Activated naive CD4-positive, alpha-beta T cell treated with anti-CD3 and anti-CD28 coated beads, Interleukin-2, amount 10 ng/mL, durations not matched to agents 7 days and 5 days (primary cell): ENCODE measurements around the gene CRTC3.

ENCODE experiments used
- CTCF ChIA-PET: fragments of 350-600 bp; sonication (Branson Sonifier 250); formaldehyde crosslinking; loops from one replicate; lab custom pipeline; 2021; ENCODE audit warnings: antibody characterized with exemption; lab: Charles Lee
- DNase-seq: peaks from one replicate; pipeline ENCODE4 v3.0.0-alpha.2; 2020
- H3K27ac Mint-ChIP-seq: one replicate; pipeline ENCODE4 v1.8.0; 2021; ENCODE audit warnings: mild to moderate bottlenecking, moderate library complexity, mixed read lengths
- H3K27me3 Mint-ChIP-seq: one replicate; pipeline ENCODE4 v1.8.0; 2021; ENCODE audit warnings: mild to moderate bottlenecking, mixed read lengths
- H3K36me3 Mint-ChIP-seq: one replicate; pipeline ENCODE4 v1.8.0; 2021; ENCODE audit warnings: mixed read lengths
- H3K4me1 Mint-ChIP-seq: one replicate; pipeline ENCODE4 v1.8.0; 2021; ENCODE audit warnings: mixed read lengths
- H3K4me3 Mint-ChIP-seq: one replicate; pipeline ENCODE4 v1.8.0; 2021; ENCODE audit warnings: mild to moderate bottlenecking, moderate library complexity, mixed read lengths
- H3K9me3 Mint-ChIP-seq: one replicate; pipeline ENCODE4 v1.8.0; 2021; ENCODE audit warnings: mixed read lengths

CRTC3 gene

GRCh38 chr15:90529371-90530249, at the start of gene CRTC3:
Gene CRTC3, plus strand, starts transcription at chr15:90529923. Its CDS starts 149 bp downstream, at chr15:90530072.
- H3K4me3 Mint-ChIP-seq: peak within 1 kb of the TSS; percentile 99
- H3K27ac Mint-ChIP-seq: peak within 1 kb of the TSS; percentile 91
- peak; percentile 69 for DNase-seq
- H3K36me3 Mint-ChIP-seq: peaks cover 27% of the 10 kb centered on the region
- CTCF ChIA-PET: interaction anchor here (0.7 to 2.7 kb wide), 3 partner anchors 10 to 406 kb away, joined by 3 to 13 read pairs (median 8); partner anchors contain the start of gene UNC45A
- no peaks in the 10 kb centered on the region for H3K9me3 Mint-ChIP-seq
- peaks cover 47% of the 10 kb centered on the region for H3K4me1 Mint-ChIP-seq
- H3K27me3 Mint-ChIP-seq: no peaks in the 10 kb centered on the region

GRCh38 chr15:90481023-90481422, 48.7 kb upstream of the CRTC3 start:
- DNase-seq: peak; percentile 70
- Mint-ChIP-seq H3K36me3 (peaks cover 71% of the 10 kb centered on the region), H3K9me3 (no peaks in the 10 kb centered on the region), H3K27ac (peak overlapping the region; percentile 30), H3K4me3 (no peak overlapping the region), H3K27me3 (no peaks in the 10 kb centered on the region), H3K4me1 (peaks cover 43% of the 10 kb centered on the region)
- CTCF ChIA-PET: interaction anchor here (0.6 to 10.2 kb wide), 20 partner anchors 11 to 191 kb away, joined by 3 to 137 read pairs (median 10); partner anchors contain the start of gene IQGAP1

- CTCF ChIA-PET: interaction anchor here (0.5 to 10.2 kb wide), 37 partner anchors 13 to 404 kb away, joined by 3 to 137 read pairs (median 5); partner anchors contain the start of gene IQGAP1
- Mint-ChIP-seq H3K4me3 (no peak overlapping the region), H3K27me3 (no peaks in the 10 kb centered on the region), H3K4me1 (peaks cover 39% of the 10 kb centered on the region), H3K9me3 (no peaks in the 10 kb centered on the region), H3K36me3 (peaks cover 71% of the 10 kb centered on the region), H3K27ac (peak overlapping the region; percentile 50)
- peak; percentile 68 for DNase-seq
Observed at GRCh38 chr15:90482124-90483011, 47.4 kb upstream of the CRTC3 start.

- Mint-ChIP-seq H3K4me3 (no peak overlapping the region), H3K27me3 (no peaks in the 10 kb centered on the region), H3K4me1 (peaks cover 39% of the 10 kb centered on the region), H3K9me3 (no peaks in the 10 kb centered on the region), H3K36me3 (peaks cover 68% of the 10 kb centered on the region), H3K27ac (no peak overlapping the region)
- CTCF ChIA-PET: interaction anchor here (0.9 to 10.2 kb wide), 26 partner anchors 13 to 403 kb away, joined by 3 to 137 read pairs (median 6); partner anchors contain the start of gene IQGAP1
- DNase-seq: no peak
Observed at GRCh38 chr15:90483012-90483307, 46.8 kb upstream of the CRTC3 start.

GRCh38 chr15:90483637-90484036, 46.1 kb upstream of the CRTC3 start:
- H3K27me3 Mint-ChIP-seq: no peaks in the 10 kb centered on the region
- peaks cover 65% of the 10 kb centered on the region for H3K36me3 Mint-ChIP-seq
- peaks cover 33% of the 10 kb centered on the region for H3K4me1 Mint-ChIP-seq
- no peak for DNase-seq
- CTCF ChIA-PET: interaction anchor here (1.2 to 10.2 kb wide), 7 partner anchors 14 to 164 kb away, joined by 3 to 137 read pairs (median 4); no protein-coding TSS in a partner anchor
- no peak overlapping the region for H3K27ac Mint-ChIP-seq
- no peaks in the 10 kb centered on the region for H3K9me3 Mint-ChIP-seq
- no peak overlapping the region for H3K4me3 Mint-ChIP-seq

- H3K9me3 Mint-ChIP-seq: no peaks in the 10 kb centered on the region
- no peak for DNase-seq
- peaks cover 72% of the 10 kb centered on the region for H3K36me3 Mint-ChIP-seq
- H3K4me3 Mint-ChIP-seq: no peak overlapping the region
- H3K4me1 Mint-ChIP-seq: peaks cover 5% of the 10 kb centered on the region
- no peaks in the 10 kb centered on the region for H3K27me3 Mint-ChIP-seq
- CTCF ChIA-PET: interaction anchor here (10.2 kb wide), 1 partner anchor 167 kb away, joined by 137 read pairs; no protein-coding TSS in a partner anchor
- no peak overlapping the region for H3K27ac Mint-ChIP-seq
Observed at GRCh38 chr15:90487186-90487585, 42.5 kb upstream of the CRTC3 start.

GRCh38 chr15:90489514-90489913, 40.2 kb upstream of the CRTC3 start:
- Mint-ChIP-seq H3K36me3 (peaks cover 76% of the 10 kb centered on the region), H3K9me3 (no peaks in the 10 kb centered on the region), H3K4me3 (no peak overlapping the region), H3K27me3 (no peaks in the 10 kb centered on the region), H3K27ac (no peak overlapping the region), H3K4me1 (peaks cover 16% of the 10 kb centered on the region)
- CTCF ChIA-PET: interaction anchor here (1.3 kb wide), 1 partner anchor 170 kb away, joined by 4 read pairs; no protein-coding TSS in a partner anchor
- no peak for DNase-seq

GRCh38 chr15:90489944-90490343, 39.8 kb upstream of the CRTC3 start:
- no peak for DNase-seq
- Mint-ChIP-seq H3K36me3 (peaks cover 75% of the 10 kb centered on the region), H3K27me3 (no peaks in the 10 kb centered on the region), H3K9me3 (no peaks in the 10 kb centered on the region), H3K4me3 (no peak overlapping the region), H3K27ac (peak overlapping the region; percentile 1), H3K4me1 (peaks cover 16% of the 10 kb centered on the region)
- CTCF ChIA-PET: interaction anchor here (0.7 to 1.3 kb wide), 2 partner anchors 16 to 170 kb away, joined by 3 to 4 read pairs; no protein-coding TSS in a partner anchor

GRCh38 chr15:90493647-90494046, 36.1 kb upstream of the CRTC3 start:
- Mint-ChIP-seq H3K36me3 (peaks cover 70% of the 10 kb centered on the region), H3K4me1 (peaks cover 19% of the 10 kb centered on the region)

GRCh38 chr15:90495067-90495466, 34.7 kb upstream of the CRTC3 start:
- DNase-seq: no peak
- Mint-ChIP-seq H3K36me3 (peaks cover 73% of the 10 kb centered on the region), H3K4me1 (peaks cover 19% of the 10 kb centered on the region), H3K27me3 (no peaks in the 10 kb centered on the region), H3K4me3 (no peak overlapping the region), H3K9me3 (no peaks in the 10 kb centered on the region), H3K27ac (no peak overlapping the region)
- CTCF ChIA-PET: no interaction called here

More at GRCh38 chr15:90493647-90494046, 36.1 kb upstream of the CRTC3 start:
- Mint-ChIP-seq H3K27ac (peak overlapping the region; percentile 4), H3K4me3 (no peak overlapping the region), H3K9me3 (no peaks in the 10 kb centered on the region), H3K27me3 (no peaks in the 10 kb centered on the region)
- CTCF ChIA-PET: no interaction called here
- DNase-seq: no peak

- H3K27me3 Mint-ChIP-seq: no peaks in the 10 kb centered on the region
- H3K36me3 Mint-ChIP-seq: peaks cover 74% of the 10 kb centered on the region
Observed at GRCh38 chr15:90496791-90497190, 32.9 kb upstream of the CRTC3 start.

GRCh38 chr15:90497376-90497775, 32.3 kb upstream of the CRTC3 start:
- no peaks in the 10 kb centered on the region for H3K9me3 Mint-ChIP-seq
- CTCF ChIA-PET: interaction anchor here (0.6 to 0.8 kb wide), 2 partner anchors 9 to 388 kb away, joined by 3 to 4 read pairs; no protein-coding TSS in a partner anchor
- H3K4me3 Mint-ChIP-seq: no peak overlapping the region
- no peaks in the 10 kb centered on the region for H3K27me3 Mint-ChIP-seq
- DNase-seq: no peak
- peaks cover 19% of the 10 kb centered on the region for H3K4me1 Mint-ChIP-seq
- peak overlapping the region; percentile 16 for H3K27ac Mint-ChIP-seq
- H3K36me3 Mint-ChIP-seq: peaks cover 76% of the 10 kb centered on the region

More at GRCh38 chr15:90496791-90497190, 32.9 kb upstream of the CRTC3 start:
- no peak overlapping the region for H3K4me3 Mint-ChIP-seq
- H3K27ac Mint-ChIP-seq: peak overlapping the region; percentile 58
- no peak for DNase-seq
- CTCF ChIA-PET: interaction anchor here (0.8 kb wide), 1 partner anchor 389 kb away, joined by 4 read pairs; no protein-coding TSS in a partner anchor
- H3K4me1 Mint-ChIP-seq: peaks cover 19% of the 10 kb centered on the region
- no peaks in the 10 kb centered on the region for H3K9me3 Mint-ChIP-seq

GRCh38 chr15:90497912-90498311, 31.8 kb upstream of the CRTC3 start:
- no peak overlapping the region for H3K27ac Mint-ChIP-seq
- CTCF ChIA-PET: interaction anchor here (0.6 to 0.8 kb wide), 3 partner anchors 8 to 388 kb away, joined by 3 to 4 read pairs (median 3); no protein-coding TSS in a partner anchor

More at GRCh38 chr15:90497912-90498311, 31.8 kb upstream of the CRTC3 start:
- peaks cover 16% of the 10 kb centered on the region for H3K4me1 Mint-ChIP-seq
- no peak overlapping the region for H3K4me3 Mint-ChIP-seq
- peaks cover 73% of the 10 kb centered on the region for H3K36me3 Mint-ChIP-seq
- H3K27me3 Mint-ChIP-seq: no peaks in the 10 kb centered on the region
- H3K9me3 Mint-ChIP-seq: no peaks in the 10 kb centered on the region
- no peak for DNase-seq
